HepG2 (cell line): ENCODE data around the gene REEP3. TPM values are rescaled to one million over a fixed set of nuclear protein-coding genes. Genes with fewer than 3 reads are reported as not detected.
A peak's percentile ranks its signal among the peaks of the same experiment; 100 is the strongest.

Source experiments
- ESRRA ChIP-seq: sonication (generic); formaldehyde crosslinking; IDR thresholded peaks from 2 replicates; pipeline ENCODE4 v1.5.1; 2020; ENCODE audit warnings: mild to moderate bottlenecking, low read depth, missing genetic modification reagents
- HDAC1 ChIP-seq: sonication (generic); formaldehyde crosslinking; IDR thresholded peaks from 2 replicates; pipeline ENCODE4 v1.5.1; 2020; ENCODE audit warnings: mild to moderate bottlenecking, missing genetic modification reagents
- JUN ChIP-seq: sonication (generic); formaldehyde crosslinking; IDR thresholded peaks from 2 replicates; pipeline ENCODE4 v1.4.0; 2020; ENCODE audit warnings: mild to moderate bottlenecking, missing genetic modification reagents
- KDM2A ChIP-seq: sonication (generic); formaldehyde crosslinking; IDR thresholded peaks from 2 replicates; pipeline ENCODE4 v1.4.0; 2020; ENCODE audit warnings: low read depth, missing genetic modification reagents, borderline replicate concordance
- KDM5B ChIP-seq: sonication (generic); formaldehyde crosslinking; IDR thresholded peaks from 2 replicates; pipeline ENCODE4 v1.4.0; 2020; ENCODE audit warnings: missing genetic modification reagents, mild to moderate bottlenecking, borderline replicate concordance
- KLF12 ChIP-seq: sonication (generic); formaldehyde crosslinking; IDR thresholded peaks from 2 replicates; pipeline ENCODE4 v1.4.0; 2020; ENCODE audit warnings: missing genetic modification reagents, borderline replicate concordance
- MTF1 ChIP-seq: sonication (generic); formaldehyde crosslinking; IDR thresholded peaks from 2 replicates; pipeline ENCODE4 v1.5.0; 2020; ENCODE audit warnings: missing genetic modification reagents
- NCOR1 ChIP-seq: fragments of 200-600 bp; sonication (generic); IDR thresholded peaks from 2 replicates; pipeline ENCODE4 v1.7.0; 2017; ENCODE audit warnings: antibody characterized with exemption, low read length, borderline replicate concordance
- RARG ChIP-seq: sonication (generic); formaldehyde crosslinking; IDR thresholded peaks from 2 replicates; pipeline ENCODE4 v1.4.0; 2020; ENCODE audit warnings: low read depth, mild to moderate bottlenecking, missing genetic modification reagents
- RXRB ChIP-seq: IDR thresholded peaks from 2 replicates; pipeline ENCODE4 v1.6.1; 2016; ENCODE audit warnings: borderline replicate concordance, missing genetic modification reagents, missing compliant biosample characterization
- ZNF343 ChIP-seq: sonication (generic); formaldehyde crosslinking; IDR thresholded peaks from 2 replicates; pipeline ENCODE4 v1.4.0; 2020; ENCODE audit warnings: mild to moderate bottlenecking, missing genetic modification reagents
- ZNF605 ChIP-seq: sonication (generic); formaldehyde crosslinking; IDR thresholded peaks from 2 replicates; pipeline ENCODE4 v1.8.0; 2022; ENCODE audit warnings: mild to moderate bottlenecking, missing genetic modification reagents
- ZNF749 ChIP-seq: sonication (generic); formaldehyde crosslinking; IDR thresholded peaks from 2 replicates; pipeline ENCODE4 v1.8.0; 2022; ENCODE audit warnings: mild to moderate bottlenecking, missing genetic modification reagents, moderate library complexity, borderline replicate concordance
- polyA plus RNA-seq, 8 experiments: library from polyadenylated mRNA; depleted of rRNA in 3 of 8; stranded (reverse) in 7 of 8; unstranded in 1 of 8; fragments of >200 nt; fragmentation: Illumina TruSeq in 4 of 8; extraction: Trizol in 4 of 8; gene quantifications; 2 replicates each; pipeline versions ENCODE4 v1.2.1 to v1.2.3, GENCODE V29; 2011 to 2016; ENCODE audit warnings: low read depth in 4 of 8, missing spikeins in 1 of 8, mixed read lengths in 1 of 8; ENCODE audit not compliant: insufficient read depth in 1 of 8
- total RNA-seq, 5 experiments: library from RNA; depleted of rRNA; stranded (reverse); fragments of >200 nt; fragmentation: Illumina TruSeq; extraction: Trizol; gene quantifications; 2 replicates each; pipeline ENCODE4 v1.2.3, GENCODE V29; 2016; ENCODE audit warnings: low read depth in 1 of 5
- TF ChIP-seq, protein P1 (sequence below): sonication (generic); formaldehyde crosslinking; IDR thresholded peaks from 2 replicates; pipeline ENCODE4 v1.4.0; 2020; ENCODE audit warnings: missing genetic modification reagents, borderline replicate concordance
- TF ChIP-seq, protein P2 (sequence below): sonication (generic); formaldehyde crosslinking; IDR thresholded peaks from 2 replicates; pipeline ENCODE4 v1.5.0; 2020; ENCODE audit warnings: mild to moderate bottlenecking, low read depth, missing genetic modification reagents, borderline replicate concordance
- TF ChIP-seq, protein P3 (sequence below), 2 experiments: fragments of 450-650 bp in 1 of 2; sonication (generic) in 1 of 2; formaldehyde crosslinking in 1 of 2; IDR thresholded peaks; 2 replicates each; pipeline versions ENCODE4 v1.6.1 to v1.8.0; 2016 to 2022; ENCODE audit warnings: antibody characterized with exemption in 1 of 2, mild to moderate bottlenecking in 1 of 2, missing genetic modification reagents in 1 of 2

The REEP3 gene
- total and polyA plus RNA-seq, 2 of the 13 experiments (the other 11 are each of a cell fraction or from before 2014, with no cell fraction given), result 7.1 to 31.4 TPM

DNA sequence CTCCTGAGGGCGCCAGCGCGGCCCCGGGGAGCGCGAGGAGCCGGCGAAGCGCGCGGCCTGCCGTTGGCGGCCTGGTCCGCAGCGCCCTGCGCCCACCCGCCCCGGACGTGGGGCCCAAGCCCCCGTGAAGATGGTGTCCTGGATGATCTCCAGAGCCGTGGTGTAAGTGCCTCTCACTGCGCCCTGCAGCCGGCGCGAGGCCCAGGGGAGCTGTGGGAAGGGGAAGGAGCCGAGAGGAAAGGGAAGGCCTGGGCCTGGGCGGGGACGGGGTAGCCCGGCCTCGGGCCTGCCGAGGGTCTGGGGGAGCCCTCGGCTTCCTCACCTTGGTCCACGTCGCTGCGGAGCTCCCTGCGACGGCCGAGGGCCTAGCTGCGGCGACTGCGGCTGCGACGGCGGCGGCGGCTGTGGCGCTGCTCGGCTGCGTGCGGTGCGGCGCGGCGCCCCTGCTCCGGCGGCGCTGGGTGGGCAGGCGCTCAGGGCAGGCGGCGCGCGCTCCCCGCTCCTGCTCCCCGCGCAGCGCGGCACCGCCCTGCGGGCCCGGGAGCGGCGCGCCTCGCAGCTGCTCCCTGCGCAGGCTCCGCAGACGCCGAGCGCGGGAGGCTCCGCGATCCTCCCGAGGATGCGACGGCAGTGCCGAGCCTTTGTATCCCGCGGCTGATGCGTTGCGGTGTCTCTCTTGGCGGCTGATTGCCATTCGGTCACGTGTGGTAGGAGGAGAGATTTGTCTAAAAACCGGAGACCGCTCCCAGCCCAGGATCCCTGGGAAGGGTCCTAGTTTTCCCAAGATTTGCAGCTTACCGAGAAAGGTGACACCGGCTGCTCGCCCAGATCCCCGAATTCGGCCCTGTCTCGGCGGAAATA, 445 bp downstream of the REEP3 start (continued):
- TF ChIP-seq, protein P1, sequence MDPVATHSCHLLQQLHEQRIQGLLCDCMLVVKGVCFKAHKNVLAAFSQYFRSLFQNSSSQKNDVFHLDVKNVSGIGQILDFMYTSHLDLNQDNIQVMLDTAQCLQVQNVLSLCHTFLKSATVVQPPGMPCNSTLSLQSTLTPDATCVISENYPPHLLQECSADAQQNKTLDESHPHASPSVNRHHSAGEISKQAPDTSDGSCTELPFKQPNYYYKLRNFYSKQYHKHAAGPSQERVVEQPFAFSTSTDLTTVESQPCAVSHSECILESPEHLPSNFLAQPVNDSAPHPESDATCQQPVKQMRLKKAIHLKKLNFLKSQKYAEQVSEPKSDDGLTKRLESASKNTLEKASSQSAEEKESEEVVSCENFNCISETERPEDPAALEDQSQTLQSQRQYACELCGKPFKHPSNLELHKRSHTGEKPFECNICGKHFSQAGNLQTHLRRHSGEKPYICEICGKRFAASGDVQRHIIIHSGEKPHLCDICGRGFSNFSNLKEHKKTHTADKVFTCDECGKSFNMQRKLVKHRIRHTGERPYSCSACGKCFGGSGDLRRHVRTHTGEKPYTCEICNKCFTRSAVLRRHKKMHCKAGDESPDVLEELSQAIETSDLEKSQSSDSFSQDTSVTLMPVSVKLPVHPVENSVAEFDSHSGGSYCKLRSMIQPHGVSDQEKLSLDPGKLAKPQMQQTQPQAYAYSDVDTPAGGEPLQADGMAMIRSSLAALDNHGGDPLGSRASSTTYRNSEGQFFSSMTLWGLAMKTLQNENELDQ (CRISPR knock-in tag), result no peak
- TF ChIP-seq RXRB (CRISPR knock-in tag) (no peak), ZNF343 (CRISPR knock-in tag) (peak; percentile 54), MTF1 (CRISPR knock-in tag) (no peak), KLF12 (CRISPR knock-in tag) (peak; percentile 33; the same call in 1 of the 2 replicates), JUN (CRISPR knock-in tag) (no peak), NCOR1 (no peak), ESRRA (CRISPR knock-in tag) (no peak), ZNF605 (CRISPR knock-in tag) (no peak), KDM5B (CRISPR knock-in tag) (0 out of 2 replicates have a peak, but pooled peaks have one; percentile 2), RARG (0 out of 2 replicates have a peak, but pooled peaks have one; percentile 16), HDAC1 (peak; percentile 78), ZNF749 (CRISPR knock-in tag) (no peak), KDM2A (CRISPR knock-in tag) (peak; percentile 33; the same call in 1 of the 2 replicates)
- TF ChIP-seq, protein P2, sequence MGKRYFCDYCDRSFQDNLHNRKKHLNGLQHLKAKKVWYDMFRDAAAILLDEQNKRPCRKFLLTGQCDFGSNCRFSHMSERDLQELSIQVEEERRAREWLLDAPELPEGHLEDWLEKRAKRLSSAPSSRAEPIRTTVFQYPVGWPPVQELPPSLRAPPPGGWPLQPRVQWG (CRISPR knock-in tag), result no peak; the same call in 1 of the 2 replicates
- TF ChIP-seq, protein P3, sequence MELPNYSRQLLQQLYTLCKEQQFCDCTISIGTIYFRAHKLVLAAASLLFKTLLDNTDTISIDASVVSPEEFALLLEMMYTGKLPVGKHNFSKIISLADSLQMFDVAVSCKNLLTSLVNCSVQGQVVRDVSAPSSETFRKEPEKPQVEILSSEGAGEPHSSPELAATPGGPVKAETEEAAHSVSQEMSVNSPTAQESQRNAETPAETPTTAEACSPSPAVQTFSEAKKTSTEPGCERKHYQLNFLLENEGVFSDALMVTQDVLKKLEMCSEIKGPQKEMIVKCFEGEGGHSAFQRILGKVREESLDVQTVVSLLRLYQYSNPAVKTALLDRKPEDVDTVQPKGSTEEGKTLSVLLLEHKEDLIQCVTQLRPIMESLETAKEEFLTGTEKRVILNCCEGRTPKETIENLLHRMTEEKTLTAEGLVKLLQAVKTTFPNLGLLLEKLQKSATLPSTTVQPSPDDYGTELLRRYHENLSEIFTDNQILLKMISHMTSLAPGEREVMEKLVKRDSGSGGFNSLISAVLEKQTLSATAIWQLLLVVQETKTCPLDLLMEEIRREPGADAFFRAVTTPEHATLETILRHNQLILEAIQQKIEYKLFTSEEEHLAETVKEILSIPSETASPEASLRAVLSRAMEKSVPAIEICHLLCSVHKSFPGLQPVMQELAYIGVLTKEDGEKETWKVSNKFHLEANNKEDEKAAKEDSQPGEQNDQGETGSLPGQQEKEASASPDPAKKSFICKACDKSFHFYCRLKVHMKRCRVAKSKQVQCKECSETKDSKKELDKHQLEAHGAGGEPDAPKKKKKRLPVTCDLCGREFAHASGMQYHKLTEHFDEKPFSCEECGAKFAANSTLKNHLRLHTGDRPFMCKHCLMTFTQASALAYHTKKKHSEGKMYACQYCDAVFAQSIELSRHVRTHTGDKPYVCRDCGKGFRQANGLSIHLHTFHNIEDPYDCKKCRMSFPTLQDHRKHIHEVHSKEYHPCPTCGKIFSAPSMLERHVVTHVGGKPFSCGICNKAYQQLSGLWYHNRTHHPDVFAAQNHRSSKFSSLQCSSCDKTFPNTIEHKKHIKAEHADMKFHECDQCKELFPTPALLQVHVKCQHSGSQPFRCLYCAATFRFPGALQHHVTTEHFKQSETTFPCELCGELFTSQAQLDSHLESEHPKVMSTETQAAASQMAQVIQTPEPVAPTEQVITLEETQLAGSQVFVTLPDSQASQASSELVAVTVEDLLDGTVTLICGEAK (IDR thresholded peaks at IDR 0.05), result no peak
- TF ChIP-seq, protein P3 (CRISPR knock-in tag; IDR thresholded peaks at IDR 0.05), result 0 out of 2 replicates have a peak, but pooled peaks have one; percentile 15
